GM13976 (cell line): ENCODE data around the gene RSPH9.

Experiments used
- DNase-seq: peaks from one replicate; pipeline ENCODE4 v3.0.0; 2012; ENCODE audit warnings: low spot score
- in situ Hi-C: fragments of 300-500 bp; cut with MboI; formaldehyde crosslinking; loops from one replicate; pipeline ENCODE4 v1.12.0; 2022; ENCODE audit warnings: low sequenced_read_pairs, mixed read lengths, inconsistent platforms; ENCODE audit not compliant: unreplicated experiment
- TF ChIP-seq, protein P1 (sequence below): IDR thresholded peaks from 2 replicates; pipeline ENCODE4 v1.5.1; 2012; ENCODE audit warnings: borderline replicate concordance, mild to moderate bottlenecking; ENCODE audit not compliant: insufficient read depth; ENCODE audit errors: extremely low read depth, missing control alignments, control extremely low read depth

Gene RSPH9

GRCh38 chr6:43678341-43678740 lies 33.5 kb downstream of the RSPH9 start:
- DNase-seq, result no peak
- in situ Hi-C loops, result no loop called here
- TF ChIP-seq, protein P1, sequence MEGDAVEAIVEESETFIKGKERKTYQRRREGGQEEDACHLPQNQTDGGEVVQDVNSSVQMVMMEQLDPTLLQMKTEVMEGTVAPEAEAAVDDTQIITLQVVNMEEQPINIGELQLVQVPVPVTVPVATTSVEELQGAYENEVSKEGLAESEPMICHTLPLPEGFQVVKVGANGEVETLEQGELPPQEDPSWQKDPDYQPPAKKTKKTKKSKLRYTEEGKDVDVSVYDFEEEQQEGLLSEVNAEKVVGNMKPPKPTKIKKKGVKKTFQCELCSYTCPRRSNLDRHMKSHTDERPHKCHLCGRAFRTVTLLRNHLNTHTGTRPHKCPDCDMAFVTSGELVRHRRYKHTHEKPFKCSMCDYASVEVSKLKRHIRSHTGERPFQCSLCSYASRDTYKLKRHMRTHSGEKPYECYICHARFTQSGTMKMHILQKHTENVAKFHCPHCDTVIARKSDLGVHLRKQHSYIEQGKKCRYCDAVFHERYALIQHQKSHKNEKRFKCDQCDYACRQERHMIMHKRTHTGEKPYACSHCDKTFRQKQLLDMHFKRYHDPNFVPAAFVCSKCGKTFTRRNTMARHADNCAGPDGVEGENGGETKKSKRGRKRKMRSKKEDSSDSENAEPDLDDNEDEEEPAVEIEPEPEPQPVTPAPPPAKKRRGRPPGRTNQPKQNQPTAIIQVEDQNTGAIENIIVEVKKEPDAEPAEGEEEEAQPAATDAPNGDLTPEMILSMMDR, result no peak

GRCh38 chr6:43679057-43679456 lies 34.2 kb downstream of the RSPH9 start:
- no peak for DNase-seq
- TF ChIP-seq, protein P1, result no peak
- in situ Hi-C loops, result no loop called here

GRCh38 chr6:43680308-43681200 lies 35.7 kb downstream of the RSPH9 start:
- TF ChIP-seq, protein P1, result no peak
- DNase-seq, result no peak
- in situ Hi-C loops, result no loop called here

- in situ Hi-C loops, result no loop called here
- TF ChIP-seq, protein P1, result no peak
- DNase-seq, result no peak
Measured at GRCh38 chr6:43681303-43681702, 36.5 kb downstream of the RSPH9 start.

- in situ Hi-C loops, result no loop called here
- TF ChIP-seq, protein P1, result no peak
Measured at GRCh38 chr6:43682724-43683429, 38.0 kb downstream of the RSPH9 start.

DNA sequence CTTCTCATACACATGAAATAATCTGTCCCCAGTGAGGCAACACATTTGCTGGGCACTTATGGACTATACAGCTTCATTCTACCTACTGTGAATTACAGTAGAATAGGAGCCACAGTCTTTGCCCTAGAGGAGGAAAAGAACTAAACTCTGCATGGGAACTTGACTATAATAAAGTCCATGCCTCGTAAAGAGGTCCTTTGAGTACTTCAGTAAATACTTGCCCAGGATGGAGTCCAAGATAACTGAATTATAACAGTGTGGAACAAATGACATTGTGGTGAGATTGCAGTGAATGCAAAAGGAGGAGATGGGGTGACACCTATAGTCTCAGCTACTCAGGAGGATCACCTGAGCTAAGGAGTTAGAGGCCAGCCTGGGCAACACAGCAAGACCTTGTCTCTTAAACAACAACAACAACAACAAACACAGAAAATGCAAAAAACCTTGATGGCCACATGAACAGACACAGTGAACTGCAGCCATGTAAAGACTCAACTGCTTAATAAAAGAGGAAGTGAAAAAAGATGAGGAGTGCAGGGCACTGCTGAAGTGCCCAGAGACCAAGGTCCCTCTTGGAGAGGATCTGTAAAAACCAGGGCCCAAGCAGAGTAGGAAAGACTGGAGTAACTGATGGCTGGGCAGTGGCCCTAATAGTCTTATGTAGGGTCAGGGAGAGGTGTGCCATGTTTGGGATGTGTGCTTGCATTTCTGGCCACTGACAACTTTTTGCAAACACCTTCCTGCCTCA lies 39.0 kb downstream of the RSPH9 start:
- DNase-seq, result no peak
- in situ Hi-C loops, result no loop called here
- TF ChIP-seq, protein P1, result no peak

More at GRCh38 chr6:43682724-43683429, 38.0 kb downstream of the RSPH9 start:
- no peak for DNase-seq
